GM12872 (cell line): ENCODE measurements around the gene GRIP1.

Experiments
- CTCF ChIP-seq: IDR thresholded peaks from 3 replicates; pipeline ENCODE4 v1.5.1; 2011; ENCODE audit warnings: low read depth, mild to moderate bottlenecking, low read length, moderate library complexity; ENCODE audit not compliant: insufficient read depth

The GRIP1 gene

GRCh38 chr12:66367015-66367667 is 311.7 kb downstream of the GRIP1 start:
- no peak for TF ChIP-seq CTCF

- TF ChIP-seq CTCF, result no peak
Observed at GRCh38 chr12:66365718-66366490, 313.0 kb downstream of the GRIP1 start.

GRCh38 chr12:66361703-66362102 is 317.2 kb downstream of the GRIP1 start:
- TF ChIP-seq CTCF, result no peak

GRCh38 chr12:66359300-66359699 is 319.6 kb downstream of the GRIP1 start:
- TF ChIP-seq CTCF, result no peak

- no peak for TF ChIP-seq CTCF
Observed at GRCh38 chr12:66354291-66354690, 324.6 kb downstream of the GRIP1 start.

- no peak for TF ChIP-seq CTCF
Observed at GRCh38 chr12:66352899-66353298, 326.0 kb downstream of the GRIP1 start.

- peak; percentile 41; the same call in 2 of the 3 replicates for TF ChIP-seq CTCF
Observed at GRCh38 chr12:66352197-66352596, 326.7 kb downstream of the GRIP1 start.
